WTC11 (cell line): Measurements from ENCODE around the gene FOXN3.

Experiments used
- CREM ChIP-seq: sonication (generic); formaldehyde crosslinking; IDR thresholded peaks from 2 replicates; pipeline ENCODE4 v1.8.1; 2022; ENCODE audit warnings: mild to moderate bottlenecking, missing genetic modification reagents, moderate library complexity
- NFE2L1 ChIP-seq: sonication (generic); formaldehyde crosslinking; IDR thresholded peaks from 2 replicates; pipeline ENCODE4 v1.8.1; 2023; ENCODE audit warnings: missing genetic modification reagents
- ZNF317 ChIP-seq: sonication (generic); formaldehyde crosslinking; IDR thresholded peaks from 2 replicates; pipeline ENCODE4 v1.8.1; 2023; ENCODE audit warnings: low read depth, mild to moderate bottlenecking, moderate library complexity, missing genetic modification reagents, borderline replicate concordance
- TF ChIP-seq, protein P1 (sequence below): fragments of 200-600 bp; IDR thresholded peaks from 2 replicates; pipeline ENCODE4 v1.8.0; 2022; ENCODE audit warnings: antibody characterized with exemption
- TF ChIP-seq, protein P2 (sequence below): sonication (generic); formaldehyde crosslinking; IDR thresholded peaks from 2 replicates; pipeline ENCODE4 v1.8.1; 2023; ENCODE audit warnings: mild to moderate bottlenecking, missing genetic modification reagents
- TF ChIP-seq, protein P3 (sequence below): fragments of 250-450 bp; sonication (Bioruptor Pico); IDR thresholded peaks from 2 replicates; pipeline ENCODE4 v1.8.0; 2021; ENCODE audit warnings: mild to moderate bottlenecking

DNA sequence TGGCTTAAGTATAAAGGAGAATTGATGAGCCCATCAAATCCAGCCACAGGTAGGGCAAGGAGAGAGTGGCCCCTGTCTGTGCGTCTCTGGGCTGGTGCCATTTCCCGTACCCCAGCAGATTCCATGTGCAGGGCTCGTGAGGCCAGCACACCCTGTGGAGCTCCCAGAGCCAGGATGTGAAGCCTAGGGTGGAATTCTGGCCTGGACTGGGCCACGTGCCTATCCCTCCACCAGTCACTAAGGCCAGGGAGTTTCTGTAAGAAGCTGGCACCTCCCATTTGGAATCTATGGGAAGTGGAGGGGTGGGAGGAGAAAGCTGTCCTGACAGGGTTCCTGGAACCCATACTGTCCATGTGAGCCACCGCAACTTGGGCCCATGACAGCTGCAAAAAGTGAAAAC lies 148.5 kb downstream of the FOXN3 start:
- TF ChIP-seq, protein P1, sequence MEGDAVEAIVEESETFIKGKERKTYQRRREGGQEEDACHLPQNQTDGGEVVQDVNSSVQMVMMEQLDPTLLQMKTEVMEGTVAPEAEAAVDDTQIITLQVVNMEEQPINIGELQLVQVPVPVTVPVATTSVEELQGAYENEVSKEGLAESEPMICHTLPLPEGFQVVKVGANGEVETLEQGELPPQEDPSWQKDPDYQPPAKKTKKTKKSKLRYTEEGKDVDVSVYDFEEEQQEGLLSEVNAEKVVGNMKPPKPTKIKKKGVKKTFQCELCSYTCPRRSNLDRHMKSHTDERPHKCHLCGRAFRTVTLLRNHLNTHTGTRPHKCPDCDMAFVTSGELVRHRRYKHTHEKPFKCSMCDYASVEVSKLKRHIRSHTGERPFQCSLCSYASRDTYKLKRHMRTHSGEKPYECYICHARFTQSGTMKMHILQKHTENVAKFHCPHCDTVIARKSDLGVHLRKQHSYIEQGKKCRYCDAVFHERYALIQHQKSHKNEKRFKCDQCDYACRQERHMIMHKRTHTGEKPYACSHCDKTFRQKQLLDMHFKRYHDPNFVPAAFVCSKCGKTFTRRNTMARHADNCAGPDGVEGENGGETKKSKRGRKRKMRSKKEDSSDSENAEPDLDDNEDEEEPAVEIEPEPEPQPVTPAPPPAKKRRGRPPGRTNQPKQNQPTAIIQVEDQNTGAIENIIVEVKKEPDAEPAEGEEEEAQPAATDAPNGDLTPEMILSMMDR, result no peak
- TF ChIP-seq, protein P2, sequence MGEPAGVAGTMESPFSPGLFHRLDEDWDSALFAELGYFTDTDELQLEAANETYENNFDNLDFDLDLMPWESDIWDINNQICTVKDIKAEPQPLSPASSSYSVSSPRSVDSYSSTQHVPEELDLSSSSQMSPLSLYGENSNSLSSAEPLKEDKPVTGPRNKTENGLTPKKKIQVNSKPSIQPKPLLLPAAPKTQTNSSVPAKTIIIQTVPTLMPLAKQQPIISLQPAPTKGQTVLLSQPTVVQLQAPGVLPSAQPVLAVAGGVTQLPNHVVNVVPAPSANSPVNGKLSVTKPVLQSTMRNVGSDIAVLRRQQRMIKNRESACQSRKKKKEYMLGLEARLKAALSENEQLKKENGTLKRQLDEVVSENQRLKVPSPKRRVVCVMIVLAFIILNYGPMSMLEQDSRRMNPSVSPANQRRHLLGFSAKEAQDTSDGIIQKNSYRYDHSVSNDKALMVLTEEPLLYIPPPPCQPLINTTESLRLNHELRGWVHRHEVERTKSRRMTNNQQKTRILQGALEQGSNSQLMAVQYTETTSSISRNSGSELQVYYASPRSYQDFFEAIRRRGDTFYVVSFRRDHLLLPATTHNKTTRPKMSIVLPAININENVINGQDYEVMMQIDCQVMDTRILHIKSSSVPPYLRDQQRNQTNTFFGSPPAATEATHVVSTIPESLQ, result no peak
- TF ChIP-seq NFE2L1 (CRISPR knock-in tag), result no peak
- TF ChIP-seq CREM, result no peak
- no peak for TF ChIP-seq ZNF317 (CRISPR knock-in tag)
- TF ChIP-seq, protein P3, sequence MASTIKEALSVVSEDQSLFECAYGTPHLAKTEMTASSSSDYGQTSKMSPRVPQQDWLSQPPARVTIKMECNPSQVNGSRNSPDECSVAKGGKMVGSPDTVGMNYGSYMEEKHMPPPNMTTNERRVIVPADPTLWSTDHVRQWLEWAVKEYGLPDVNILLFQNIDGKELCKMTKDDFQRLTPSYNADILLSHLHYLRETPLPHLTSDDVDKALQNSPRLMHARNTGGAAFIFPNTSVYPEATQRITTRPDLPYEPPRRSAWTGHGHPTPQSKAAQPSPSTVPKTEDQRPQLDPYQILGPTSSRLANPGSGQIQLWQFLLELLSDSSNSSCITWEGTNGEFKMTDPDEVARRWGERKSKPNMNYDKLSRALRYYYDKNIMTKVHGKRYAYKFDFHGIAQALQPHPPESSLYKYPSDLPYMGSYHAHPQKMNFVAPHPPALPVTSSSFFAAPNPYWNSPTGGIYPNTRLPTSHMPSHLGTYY (CRISPR knock-in tag), result no peak
